Measurements from ENCODE around the gene PRPF8.

GRCh38 chr17:1709971-1710806, 25.5 kb upstream of the PRPF8 start, which contains the start of gene TLCD2:
- TF ChIP-seq CTCF (IDR thresholded peaks at IDR 0.05; ENCODE audit: borderline replicate concordance, extremely low read depth, low read length, poor library complexity, severe bottlenecking) = no peak
- TF ChIP-seq EZH2 (IDR thresholded peaks at IDR 0.05; ENCODE audit: borderline replicate concordance, low read depth, low read length, severe bottlenecking) = no peak

All from DND-41 (cell line).